HG02885 (cell line): ENCODE results near the gene WNT6.

ENCODE experiments used
- ATAC-seq: cut with Tn5 transposase; IDR thresholded peaks from one replicate; pipeline ENCODE4 v1.9.1; 2021; ENCODE audit warnings: mild to moderate bottlenecking; ENCODE audit not compliant: unreplicated experiment, poor library complexity

WNT6 gene

GRCh38 chr2:218859556-218859987, at the start of gene WNT6:
Gene WNT6, plus strand, starts transcription at chr2:218859805. Its CDS starts 233 bp downstream, at chr2:218860038.
- no peak for ATAC-seq

- ATAC-seq, result no peak
Observed at GRCh38 chr2:218810256-218810655, 49.3 kb upstream of the WNT6 start.

- no peak for ATAC-seq
Observed at GRCh38 chr2:218811382-218811781, 48.2 kb upstream of the WNT6 start.

- no peak for ATAC-seq
Observed at GRCh38 chr2:218812096-218812815, 47.3 kb upstream of the WNT6 start.

GRCh38 chr2:218812861-218813260, 46.7 kb upstream of the WNT6 start:
- ATAC-seq, result no peak

- no peak for ATAC-seq
Observed at GRCh38 chr2:218813771-218814460, 45.7 kb upstream of the WNT6 start.

GRCh38 chr2:218814540-218815243, 44.9 kb upstream of the WNT6 start:
- ATAC-seq, result no peak

- no peak for ATAC-seq
Observed at GRCh38 chr2:218815244-218815637, 44.4 kb upstream of the WNT6 start.

- ATAC-seq, result no peak
Observed at GRCh38 chr2:218815649-218816048, 44.0 kb upstream of the WNT6 start.

- no peak for ATAC-seq
Observed at GRCh38 chr2:218816561-218817011, 43.0 kb upstream of the WNT6 start.

GRCh38 chr2:218819093-218819492, 40.5 kb upstream of the WNT6 start:
- no peak for ATAC-seq

GRCh38 chr2:218820746-218821369, 38.7 kb upstream of the WNT6 start:
- ATAC-seq, result no peak

GRCh38 chr2:218821605-218822211, 37.9 kb upstream of the WNT6 start:
- ATAC-seq, result no peak

GRCh38 chr2:218822622-218823021, 37.0 kb upstream of the WNT6 start:
- ATAC-seq, result no peak

- ATAC-seq, result no peak
Observed at GRCh38 chr2:218823196-218823855, 36.3 kb upstream of the WNT6 start.

- no peak for ATAC-seq
Observed at GRCh38 chr2:218824004-218824403, 35.6 kb upstream of the WNT6 start.

GRCh38 chr2:218826791-218827190, 32.8 kb upstream of the WNT6 start:
- no peak for ATAC-seq

GRCh38 chr2:218827701-218828476, 31.7 kb upstream of the WNT6 start:
- no peak for ATAC-seq

GRCh38 chr2:218828477-218828778, 31.2 kb upstream of the WNT6 start:
- no peak for ATAC-seq
